HL-60 (cell line): Measurements from ENCODE around the gene CD151.

Experiments used
- DNase-seq, 2 experiments: peaks; one replicate each; pipeline ENCODE4 v3.0.0-alpha.2; 2010 to 2020; ENCODE audit warnings: low read depth in 1 of 2, low spot score in 1 of 2
- H3K27ac ChIP-seq: fragments of 250-450 bp; sonication (Bioruptor Pico); replicated peaks from 2 replicates; pipeline ENCODE4 v1.5.1; 2020; ENCODE audit warnings: mild to moderate bottlenecking, moderate library complexity
- H3K27me3 ChIP-seq: fragments of 250-450 bp; sonication (Bioruptor Pico); 2 replicates; pipeline ENCODE4 v1.5.1; 2021; ENCODE audit warnings: mild to moderate bottlenecking, moderate library complexity; ENCODE audit not compliant: insufficient read depth, poor library complexity, severe bottlenecking
- H3K4me3 ChIP-seq: replicated peaks from 2 replicates; pipeline ENCODE4 v1.5.1; 2011; ENCODE audit warnings: mild to moderate bottlenecking, control low read depth, low read length; ENCODE audit not compliant: insufficient read depth
- GABPA ChIP-seq: IDR thresholded peaks from 2 replicates; pipeline ENCODE4 v1.6.1; 2012; ENCODE audit warnings: low read depth
- POLR2AphosphoS5 ChIP-seq: IDR thresholded peaks from 2 replicates; pipeline ENCODE4 v1.6.1; 2012; ENCODE audit warnings: low read depth
- SPI1 ChIP-seq: IDR thresholded peaks from 2 replicates; pipeline ENCODE4 v1.6.1; 2012; ENCODE audit warnings: low read depth, mild to moderate bottlenecking, borderline replicate concordance
- TF ChIP-seq, protein P1 (sequence below): IDR thresholded peaks from one replicate; pipeline ENCODE4 v1.5.1; 2011; ENCODE audit warnings: low read length, control low read depth, inconsistent platforms; ENCODE audit not compliant: insufficient read depth
- TF ChIP-seq, protein P2 (sequence below): IDR thresholded peaks from 2 replicates; pipeline ENCODE4 v1.6.1; 2012; ENCODE audit warnings: low read depth; ENCODE audit not compliant: insufficient replicate concordance

CD151 gene

DNA sequence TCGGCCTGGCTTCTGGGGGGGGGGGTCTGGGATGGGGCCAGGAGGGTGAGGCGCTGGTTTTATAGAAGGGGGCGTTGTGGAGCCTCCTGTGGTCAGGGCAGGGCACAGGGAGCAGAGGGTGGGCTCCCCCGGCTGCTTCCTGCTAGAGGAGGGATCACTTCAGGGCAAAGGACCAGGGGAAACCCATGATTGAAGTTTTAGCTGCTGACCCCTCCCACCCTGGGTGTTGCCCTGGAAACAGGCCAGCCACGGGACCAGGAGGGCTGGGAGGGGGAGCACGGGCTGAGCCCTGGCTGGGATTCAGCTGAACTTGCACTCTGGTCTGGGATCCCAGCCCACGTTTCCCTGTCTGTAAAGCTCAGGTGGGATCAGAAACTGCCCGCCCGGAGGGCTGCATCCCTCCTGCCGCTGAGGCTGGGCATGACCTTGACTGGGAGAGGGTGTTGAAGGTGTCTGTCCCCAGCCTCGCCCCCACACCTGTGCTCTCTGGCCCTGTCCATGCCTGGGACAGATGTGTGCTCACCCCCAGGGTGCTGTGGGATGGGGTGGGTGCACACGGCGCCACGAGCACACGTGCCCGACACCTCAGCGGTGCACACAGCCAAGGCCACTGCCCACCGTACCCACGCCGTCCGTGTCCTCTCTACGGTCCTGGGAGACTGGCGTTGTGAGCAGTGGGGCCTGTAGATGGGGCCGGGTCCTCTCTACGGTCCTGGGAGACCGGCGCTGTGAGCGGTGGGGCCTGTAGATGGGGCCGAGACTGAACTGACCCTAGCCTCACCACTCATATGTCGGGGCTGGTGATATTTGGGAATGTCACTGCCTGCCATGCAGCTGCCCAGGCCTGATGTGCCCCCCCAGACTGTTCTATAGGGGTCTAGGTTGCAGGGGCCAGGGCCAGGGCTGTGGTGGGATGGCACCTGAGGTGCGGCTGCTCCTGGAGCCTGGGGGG is 12.2 kb downstream of the CD151 start:
- Histone ChIP-seq H3K27ac (no peak overlapping the region), H3K4me3 (no peak overlapping the region), H3K27me3 (peaks cover 11% of the 10 kb centered on the region)
- DNase-seq = no peak
- TF ChIP-seq GABPA = no peak
- TF ChIP-seq, protein P1, sequence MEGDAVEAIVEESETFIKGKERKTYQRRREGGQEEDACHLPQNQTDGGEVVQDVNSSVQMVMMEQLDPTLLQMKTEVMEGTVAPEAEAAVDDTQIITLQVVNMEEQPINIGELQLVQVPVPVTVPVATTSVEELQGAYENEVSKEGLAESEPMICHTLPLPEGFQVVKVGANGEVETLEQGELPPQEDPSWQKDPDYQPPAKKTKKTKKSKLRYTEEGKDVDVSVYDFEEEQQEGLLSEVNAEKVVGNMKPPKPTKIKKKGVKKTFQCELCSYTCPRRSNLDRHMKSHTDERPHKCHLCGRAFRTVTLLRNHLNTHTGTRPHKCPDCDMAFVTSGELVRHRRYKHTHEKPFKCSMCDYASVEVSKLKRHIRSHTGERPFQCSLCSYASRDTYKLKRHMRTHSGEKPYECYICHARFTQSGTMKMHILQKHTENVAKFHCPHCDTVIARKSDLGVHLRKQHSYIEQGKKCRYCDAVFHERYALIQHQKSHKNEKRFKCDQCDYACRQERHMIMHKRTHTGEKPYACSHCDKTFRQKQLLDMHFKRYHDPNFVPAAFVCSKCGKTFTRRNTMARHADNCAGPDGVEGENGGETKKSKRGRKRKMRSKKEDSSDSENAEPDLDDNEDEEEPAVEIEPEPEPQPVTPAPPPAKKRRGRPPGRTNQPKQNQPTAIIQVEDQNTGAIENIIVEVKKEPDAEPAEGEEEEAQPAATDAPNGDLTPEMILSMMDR = no peak
- TF ChIP-seq SPI1 = no peak
- no peak for TF ChIP-seq POLR2AphosphoS5
- TF ChIP-seq, protein P2, sequence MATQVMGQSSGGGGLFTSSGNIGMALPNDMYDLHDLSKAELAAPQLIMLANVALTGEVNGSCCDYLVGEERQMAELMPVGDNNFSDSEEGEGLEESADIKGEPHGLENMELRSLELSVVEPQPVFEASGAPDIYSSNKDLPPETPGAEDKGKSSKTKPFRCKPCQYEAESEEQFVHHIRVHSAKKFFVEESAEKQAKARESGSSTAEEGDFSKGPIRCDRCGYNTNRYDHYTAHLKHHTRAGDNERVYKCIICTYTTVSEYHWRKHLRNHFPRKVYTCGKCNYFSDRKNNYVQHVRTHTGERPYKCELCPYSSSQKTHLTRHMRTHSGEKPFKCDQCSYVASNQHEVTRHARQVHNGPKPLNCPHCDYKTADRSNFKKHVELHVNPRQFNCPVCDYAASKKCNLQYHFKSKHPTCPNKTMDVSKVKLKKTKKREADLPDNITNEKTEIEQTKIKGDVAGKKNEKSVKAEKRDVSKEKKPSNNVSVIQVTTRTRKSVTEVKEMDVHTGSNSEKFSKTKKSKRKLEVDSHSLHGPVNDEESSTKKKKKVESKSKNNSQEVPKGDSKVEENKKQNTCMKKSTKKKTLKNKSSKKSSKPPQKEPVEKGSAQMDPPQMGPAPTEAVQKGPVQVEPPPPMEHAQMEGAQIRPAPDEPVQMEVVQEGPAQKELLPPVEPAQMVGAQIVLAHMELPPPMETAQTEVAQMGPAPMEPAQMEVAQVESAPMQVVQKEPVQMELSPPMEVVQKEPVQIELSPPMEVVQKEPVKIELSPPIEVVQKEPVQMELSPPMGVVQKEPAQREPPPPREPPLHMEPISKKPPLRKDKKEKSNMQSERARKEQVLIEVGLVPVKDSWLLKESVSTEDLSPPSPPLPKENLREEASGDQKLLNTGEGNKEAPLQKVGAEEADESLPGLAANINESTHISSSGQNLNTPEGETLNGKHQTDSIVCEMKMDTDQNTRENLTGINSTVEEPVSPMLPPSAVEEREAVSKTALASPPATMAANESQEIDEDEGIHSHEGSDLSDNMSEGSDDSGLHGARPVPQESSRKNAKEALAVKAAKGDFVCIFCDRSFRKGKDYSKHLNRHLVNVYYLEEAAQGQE = no peak

DNA sequence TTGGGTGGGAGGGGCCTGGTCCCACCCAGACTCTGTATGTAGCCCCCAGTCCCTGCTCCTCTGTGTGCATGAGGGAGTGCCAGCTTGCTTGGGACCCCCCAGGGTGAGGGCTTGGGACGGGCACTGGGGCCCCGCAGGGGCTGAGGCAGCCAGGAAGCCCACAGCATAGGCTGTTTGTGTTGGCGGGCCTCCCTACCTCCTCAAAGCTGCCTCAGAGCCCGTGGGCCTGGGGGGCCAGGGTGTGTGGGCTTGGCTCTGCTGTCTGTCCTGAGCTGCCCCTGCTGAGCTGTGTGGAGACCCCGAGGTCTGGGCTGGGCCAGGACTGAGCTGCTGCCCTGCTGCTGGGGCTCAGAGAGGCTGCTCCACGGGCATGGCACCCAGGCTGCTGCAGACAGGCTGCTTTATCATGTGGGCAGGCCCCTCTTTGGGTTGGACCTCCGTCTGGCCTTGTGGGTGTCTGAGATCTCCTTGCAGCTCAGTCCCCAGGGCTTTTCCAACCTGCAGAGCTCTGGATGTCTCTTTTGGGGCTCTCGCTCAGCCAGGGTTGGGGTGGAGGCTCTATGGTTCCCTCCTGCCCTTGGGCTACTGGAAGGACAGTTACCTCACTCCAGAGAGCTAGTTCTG is 13.2 kb downstream of the CD151 start:
- Histone ChIP-seq H3K27ac (no peak overlapping the region), H3K27me3 (peaks cover 11% of the 10 kb centered on the region), H3K4me3 (no peak overlapping the region)
- TF ChIP-seq POLR2AphosphoS5 (no peak), SPI1 (no peak)
- TF ChIP-seq, protein P1 = no peak
- TF ChIP-seq, protein P2 = no peak
- DNase-seq = no peak

DNA sequence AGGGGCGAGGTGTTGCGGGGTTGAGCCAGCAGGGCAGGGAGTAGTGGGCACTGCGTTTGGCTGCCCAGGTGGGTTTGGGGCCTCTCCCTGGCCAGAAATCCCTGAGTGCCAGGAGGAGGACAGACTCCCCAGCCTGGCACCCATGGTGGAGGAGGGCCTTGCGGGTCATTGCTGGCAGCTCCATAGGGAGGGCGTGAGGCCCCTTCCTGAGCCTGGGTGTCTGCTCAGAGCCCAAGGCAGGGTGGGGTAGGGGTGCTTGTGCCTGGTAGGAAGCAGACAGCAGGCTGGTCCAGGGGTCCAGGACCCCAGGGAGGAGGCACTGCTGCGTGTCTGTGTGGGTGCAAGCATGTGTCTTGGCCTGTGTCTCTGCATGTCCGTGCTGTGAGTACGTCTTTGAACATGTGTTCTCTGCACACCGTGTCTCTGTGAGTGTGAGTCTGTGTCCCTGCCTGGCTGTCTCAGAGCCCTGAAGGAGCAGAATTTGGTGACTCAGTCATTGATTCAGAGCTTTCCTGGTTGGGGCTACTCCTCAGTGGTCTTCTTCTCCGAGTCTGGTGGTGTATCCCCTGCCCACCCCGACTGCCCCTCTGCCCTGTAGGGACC is 13.8 kb downstream of the CD151 start:
- H3K27ac ChIP-seq = no peak overlapping the region
- TF ChIP-seq SPI1 (no peak), GABPA (no peak), POLR2AphosphoS5 (no peak)
- TF ChIP-seq, protein P2 = no peak
- TF ChIP-seq, protein P1 = no peak

More for the DNA sequence above, 13.8 kb downstream of the CD151 start:
- Histone ChIP-seq H3K4me3 (no peak overlapping the region), H3K27me3 (peaks cover 11% of the 10 kb centered on the region)
- DNase-seq = no peak
